GM23338 (cell line): ENCODE measurements around the gene UCHL1. TPM values are rescaled to one million over a fixed set of nuclear protein-coding genes. Genes with fewer than 3 reads are reported as not detected.

ENCODE experiments used
- ATAC-seq: fragments of 200-7000 bp; cut with Tn5 transposase; 3 replicates; pipeline ENCODE4 v1.9.1; 2020
- DNase-seq: peaks from one replicate; pipeline ENCODE4 v3.0.0-alpha.2; 2015; ENCODE audit warnings: low spot score
- H2AFZ ChIP-seq: fragments of 200-600 bp; sonication (generic); 2 replicates; pipeline ENCODE4 v1.8.0; 2016; ENCODE audit warnings: antibody characterized with exemption, mild to moderate bottlenecking, moderate library complexity
- H3F3A ChIP-seq: fragments of 200-600 bp; sonication (generic); replicated peaks from 2 replicates; pipeline ENCODE4 v1.8.0; 2017; ENCODE audit warnings: antibody characterized with exemption, mixed run types, low read depth
- H3K27ac ChIP-seq: fragments of 200-600 bp; sonication (generic); 2 replicates; pipeline ENCODE4 v1.6.1; 2016; ENCODE audit warnings: low read depth
- H3K27me3 ChIP-seq: fragments of 200-600 bp; sonication (generic); 2 replicates; pipeline ENCODE4 v1.8.0; 2016; ENCODE audit warnings: mild to moderate bottlenecking, mixed run types, moderate library complexity; ENCODE audit not compliant: insufficient read depth
- H3K36me3 ChIP-seq: fragments of 200-600 bp; sonication (generic); 2 replicates; pipeline ENCODE4 v1.8.0; 2016; ENCODE audit warnings: mild to moderate bottlenecking; ENCODE audit not compliant: insufficient read depth
- H3K4me1 ChIP-seq: fragments of 200-600 bp; sonication (generic); 2 replicates; pipeline ENCODE4 v1.8.0; 2016; ENCODE audit warnings: mild to moderate bottlenecking, moderate library complexity; ENCODE audit not compliant: insufficient read depth
- H3K4me2 ChIP-seq: fragments of 200-600 bp; sonication (generic); 2 replicates; pipeline ENCODE4 v1.7.1; 2017; ENCODE audit warnings: mixed run types
- H3K4me3 ChIP-seq: fragments of 200-600 bp; sonication (generic); 2 replicates; pipeline ENCODE4 v1.6.1; 2016; ENCODE audit warnings: mixed run types
- H3K79me2 ChIP-seq: fragments of 200-600 bp; sonication (generic); replicated peaks from 2 replicates; pipeline ENCODE4 v1.8.0; 2017; ENCODE audit warnings: mild to moderate bottlenecking; ENCODE audit not compliant: insufficient read depth
- H3K9me2 ChIP-seq: fragments of 200-600 bp; sonication (generic); 2 replicates; pipeline ENCODE4 v1.8.0; 2017; ENCODE audit not compliant: insufficient read depth
- H4K20me1 ChIP-seq: fragments of 200-600 bp; sonication (generic); replicated peaks from 2 replicates; pipeline ENCODE4 v1.8.0; 2017; ENCODE audit warnings: mild to moderate bottlenecking; ENCODE audit not compliant: insufficient read depth
- H3K27ac Mint-ChIP-seq: 2 replicates; pipeline ENCODE4 v1.8.0; 2020; ENCODE audit warnings: inconsistent platforms, mild to moderate bottlenecking, moderate library complexity, mixed read lengths
- H3K27me3 Mint-ChIP-seq: 3 replicates; pipeline ENCODE4 v1.8.0; 2022; ENCODE audit warnings: low read depth, mild to moderate bottlenecking, moderate library complexity, mixed read lengths, inconsistent platforms; ENCODE audit not compliant: insufficient read depth, poor library complexity
- H3K36me3 Mint-ChIP-seq: 3 replicates; pipeline ENCODE4 v1.8.0; 2021; ENCODE audit warnings: low read depth, mild to moderate bottlenecking, inconsistent platforms, moderate library complexity, mixed read lengths
- H3K4me1 Mint-ChIP-seq: 3 replicates; pipeline ENCODE4 v1.8.0; 2020; ENCODE audit warnings: mild to moderate bottlenecking, inconsistent platforms, mixed read lengths
- H3K4me3 Mint-ChIP-seq: 3 replicates; pipeline ENCODE4 v1.8.0; 2021; ENCODE audit warnings: moderate library complexity, mild to moderate bottlenecking, inconsistent platforms, mixed read lengths
- H3K9me3 Mint-ChIP-seq: 3 replicates; pipeline ENCODE4 v1.8.0; 2020; ENCODE audit warnings: moderate library complexity, mild to moderate bottlenecking, inconsistent platforms, mixed read lengths
- CREB1 ChIP-seq: fragments of 250-450 bp; sonication (Bioruptor Pico); IDR thresholded peaks from 2 replicates; pipeline ENCODE4 v1.5.0; 2020; ENCODE audit warnings: low read depth, mild to moderate bottlenecking, moderate library complexity
- EZH2 ChIP-seq: fragments of 200-600 bp; sonication (generic); IDR thresholded peaks from one replicate; pipeline ENCODE4 v1.8.0; 2017; ENCODE audit warnings: antibody characterized with exemption, mild to moderate bottlenecking, low read depth; ENCODE audit not compliant: unreplicated experiment
- EZH2phosphoT487 ChIP-seq: fragments of 200-600 bp; sonication (generic); IDR thresholded peaks from one replicate; pipeline ENCODE4 v1.8.1; 2018; ENCODE audit warnings: antibody characterized with exemption; ENCODE audit not compliant: unreplicated experiment
- JUNB ChIP-seq: IDR thresholded peaks from one replicate; pipeline ENCODE4 v1.6.1; 2016; ENCODE audit warnings: antibody characterized with exemption; ENCODE audit not compliant: unreplicated experiment
- NANOG ChIP-seq: IDR thresholded peaks from 2 replicates; pipeline ENCODE4 v1.6.1; 2016; ENCODE audit warnings: antibody characterized with exemption, borderline replicate concordance
- POLR2AphosphoS5 ChIP-seq: IDR thresholded peaks from 2 replicates; pipeline ENCODE4 v1.6.1; 2016; ENCODE audit warnings: antibody characterized with exemption, low read depth
- STAT1 ChIP-seq: IDR thresholded peaks from one replicate; pipeline ENCODE4 v1.6.1; 2016; ENCODE audit warnings: antibody characterized with exemption; ENCODE audit not compliant: unreplicated experiment
- ZNF114 ChIP-seq: fragments of 250-450 bp; sonication (Bioruptor Pico); IDR thresholded peaks from 2 replicates; pipeline ENCODE4 v1.5.0; 2020; ENCODE audit warnings: mild to moderate bottlenecking, moderate library complexity
- ZNF331 ChIP-seq: fragments of 250-450 bp; sonication (Bioruptor Pico); IDR thresholded peaks from 2 replicates; pipeline ENCODE4 v1.5.0; 2020; ENCODE audit warnings: low read depth, mild to moderate bottlenecking, moderate library complexity
- polyA plus RNA-seq: library from polyadenylated mRNA; unstranded; fragments of >200 nt; fragmentation: Nextera tagmentation; extraction: Ambion mirVana; gene quantifications from 2 replicates; pipeline ENCODE4 v1.2.1, GENCODE V29; 2016
- total RNA-seq: library from RNA; depleted of rRNA; stranded (reverse); fragments of >200 nt; shearing (Covaris generic); gene quantifications from 2 replicates; pipeline ENCODE4 v1.2.3, GENCODE V29; 2014
- TF ChIP-seq, protein P1 (sequence below): IDR thresholded peaks from one replicate; pipeline ENCODE4 v1.6.1; 2018; ENCODE audit warnings: antibody characterized with exemption; ENCODE audit not compliant: unreplicated experiment
- TF ChIP-seq, protein P2 (sequence below), 2 experiments: fragments of 200-600 bp in 1 of 2; sonication (generic) in 1 of 2; conservative IDR thresholded peaks; 2 replicates each; pipeline versions ENCODE4 v1.5.1 to v1.6.1; 2016 to 2017; ENCODE audit warnings: antibody characterized with exemption in 2 of 2, low read depth in 2 of 2, mild to moderate bottlenecking in 2 of 2, moderate library complexity in 1 of 2
- TF ChIP-seq, protein P3 (sequence below): IDR thresholded peaks from 2 replicates; pipeline ENCODE4 v1.6.1; 2016; ENCODE audit warnings: antibody characterized with exemption
- TF ChIP-seq, protein P4 (sequence below): fragments of 250-450 bp; sonication (Bioruptor Pico); IDR thresholded peaks from 2 replicates; pipeline ENCODE4 v1.5.0; 2020; ENCODE audit warnings: mild to moderate bottlenecking, moderate library complexity

UCHL1 gene
- total and polyA plus RNA-seq, 2 experiments from 2014 or later = 998 to 1,758 TPM

DNA sequence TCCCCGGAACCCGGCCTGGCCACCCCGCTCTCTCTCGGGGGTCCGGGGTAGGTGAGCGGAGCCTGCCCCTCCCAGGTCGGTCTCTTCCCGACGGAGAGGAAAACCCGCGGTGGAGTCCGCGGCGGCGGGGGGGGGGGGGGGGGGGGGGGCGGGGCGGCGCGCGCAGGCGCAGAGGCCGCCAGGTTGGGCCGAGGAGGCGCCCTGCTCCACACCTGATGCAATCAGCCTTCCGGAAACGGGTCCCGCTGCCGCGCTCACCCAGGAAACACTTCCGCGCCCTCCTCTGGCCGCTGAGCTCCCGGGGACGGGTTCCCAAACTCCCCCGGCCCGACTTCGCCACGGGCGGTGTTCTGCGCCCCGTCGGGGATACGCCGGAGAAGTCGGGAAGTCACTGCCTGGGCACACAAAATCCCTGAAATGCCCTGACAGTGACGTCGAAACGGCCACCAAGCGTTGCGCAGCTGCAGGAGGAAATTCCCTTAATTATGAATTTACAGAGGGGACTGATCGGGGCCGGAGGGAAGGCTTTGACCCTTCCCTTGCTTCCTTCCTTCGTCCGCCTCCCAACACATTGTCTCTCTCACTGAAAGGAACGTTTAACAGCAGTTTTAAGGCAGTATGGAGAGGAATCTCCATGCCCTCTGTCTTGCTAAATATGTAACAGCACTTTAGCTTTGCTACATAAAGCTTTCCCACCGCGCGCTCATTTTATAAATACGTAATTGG, 40.3 kb upstream of the UCHL1 start:
- Histone ChIP-seq H3K4me3 (peak overlapping the region; percentile 58), H4K20me1 (peaks cover 14% of the 10 kb centered on the region), H3K27me3 (peaks cover 13% of the 10 kb centered on the region; the same call in 1 of the 2 replicates), H2AFZ (no peak overlapping the region), H3K27ac (peak overlapping the region; percentile 90), H3K9me2 (no peaks in the 10 kb centered on the region), H3F3A (peaks cover 15% of the 10 kb centered on the region; the same call in 1 of the 2 replicates), H3K79me2 (peaks cover 22% of the 10 kb centered on the region), H3K4me1 (peaks cover 26% of the 10 kb centered on the region), H3K36me3 (no peaks in the 10 kb centered on the region), H3K4me2 (peak overlapping the region; percentile 95)
- Mint-ChIP-seq H3K4me3 (peak overlapping the region; percentile 77), H3K4me1 (peaks cover 47% of the 10 kb centered on the region), H3K27me3 (peaks cover 29% of the 10 kb centered on the region), H3K36me3 (no peaks in the 10 kb centered on the region), H3K9me3 (no peaks in the 10 kb centered on the region), H3K27ac (peak overlapping the region; percentile 99)
- TF ChIP-seq ZNF114 (CRISPR knock-in tag) = no peak
- no peak for TF ChIP-seq JUNB
- TF ChIP-seq CREB1 (CRISPR knock-in tag) = peak; percentile 71
- TF ChIP-seq NANOG = no peak
- TF ChIP-seq, protein P1, sequence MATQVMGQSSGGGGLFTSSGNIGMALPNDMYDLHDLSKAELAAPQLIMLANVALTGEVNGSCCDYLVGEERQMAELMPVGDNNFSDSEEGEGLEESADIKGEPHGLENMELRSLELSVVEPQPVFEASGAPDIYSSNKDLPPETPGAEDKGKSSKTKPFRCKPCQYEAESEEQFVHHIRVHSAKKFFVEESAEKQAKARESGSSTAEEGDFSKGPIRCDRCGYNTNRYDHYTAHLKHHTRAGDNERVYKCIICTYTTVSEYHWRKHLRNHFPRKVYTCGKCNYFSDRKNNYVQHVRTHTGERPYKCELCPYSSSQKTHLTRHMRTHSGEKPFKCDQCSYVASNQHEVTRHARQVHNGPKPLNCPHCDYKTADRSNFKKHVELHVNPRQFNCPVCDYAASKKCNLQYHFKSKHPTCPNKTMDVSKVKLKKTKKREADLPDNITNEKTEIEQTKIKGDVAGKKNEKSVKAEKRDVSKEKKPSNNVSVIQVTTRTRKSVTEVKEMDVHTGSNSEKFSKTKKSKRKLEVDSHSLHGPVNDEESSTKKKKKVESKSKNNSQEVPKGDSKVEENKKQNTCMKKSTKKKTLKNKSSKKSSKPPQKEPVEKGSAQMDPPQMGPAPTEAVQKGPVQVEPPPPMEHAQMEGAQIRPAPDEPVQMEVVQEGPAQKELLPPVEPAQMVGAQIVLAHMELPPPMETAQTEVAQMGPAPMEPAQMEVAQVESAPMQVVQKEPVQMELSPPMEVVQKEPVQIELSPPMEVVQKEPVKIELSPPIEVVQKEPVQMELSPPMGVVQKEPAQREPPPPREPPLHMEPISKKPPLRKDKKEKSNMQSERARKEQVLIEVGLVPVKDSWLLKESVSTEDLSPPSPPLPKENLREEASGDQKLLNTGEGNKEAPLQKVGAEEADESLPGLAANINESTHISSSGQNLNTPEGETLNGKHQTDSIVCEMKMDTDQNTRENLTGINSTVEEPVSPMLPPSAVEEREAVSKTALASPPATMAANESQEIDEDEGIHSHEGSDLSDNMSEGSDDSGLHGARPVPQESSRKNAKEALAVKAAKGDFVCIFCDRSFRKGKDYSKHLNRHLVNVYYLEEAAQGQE = no peak
- TF ChIP-seq, protein P2, sequence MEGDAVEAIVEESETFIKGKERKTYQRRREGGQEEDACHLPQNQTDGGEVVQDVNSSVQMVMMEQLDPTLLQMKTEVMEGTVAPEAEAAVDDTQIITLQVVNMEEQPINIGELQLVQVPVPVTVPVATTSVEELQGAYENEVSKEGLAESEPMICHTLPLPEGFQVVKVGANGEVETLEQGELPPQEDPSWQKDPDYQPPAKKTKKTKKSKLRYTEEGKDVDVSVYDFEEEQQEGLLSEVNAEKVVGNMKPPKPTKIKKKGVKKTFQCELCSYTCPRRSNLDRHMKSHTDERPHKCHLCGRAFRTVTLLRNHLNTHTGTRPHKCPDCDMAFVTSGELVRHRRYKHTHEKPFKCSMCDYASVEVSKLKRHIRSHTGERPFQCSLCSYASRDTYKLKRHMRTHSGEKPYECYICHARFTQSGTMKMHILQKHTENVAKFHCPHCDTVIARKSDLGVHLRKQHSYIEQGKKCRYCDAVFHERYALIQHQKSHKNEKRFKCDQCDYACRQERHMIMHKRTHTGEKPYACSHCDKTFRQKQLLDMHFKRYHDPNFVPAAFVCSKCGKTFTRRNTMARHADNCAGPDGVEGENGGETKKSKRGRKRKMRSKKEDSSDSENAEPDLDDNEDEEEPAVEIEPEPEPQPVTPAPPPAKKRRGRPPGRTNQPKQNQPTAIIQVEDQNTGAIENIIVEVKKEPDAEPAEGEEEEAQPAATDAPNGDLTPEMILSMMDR (conservative IDR thresholded peaks at IDR 0.05; ENCODE audit: low read depth in 2 of 2) = peak; percentile 23 to 37; a peak in 3 of 4 replicates
- TF ChIP-seq, protein P3, sequence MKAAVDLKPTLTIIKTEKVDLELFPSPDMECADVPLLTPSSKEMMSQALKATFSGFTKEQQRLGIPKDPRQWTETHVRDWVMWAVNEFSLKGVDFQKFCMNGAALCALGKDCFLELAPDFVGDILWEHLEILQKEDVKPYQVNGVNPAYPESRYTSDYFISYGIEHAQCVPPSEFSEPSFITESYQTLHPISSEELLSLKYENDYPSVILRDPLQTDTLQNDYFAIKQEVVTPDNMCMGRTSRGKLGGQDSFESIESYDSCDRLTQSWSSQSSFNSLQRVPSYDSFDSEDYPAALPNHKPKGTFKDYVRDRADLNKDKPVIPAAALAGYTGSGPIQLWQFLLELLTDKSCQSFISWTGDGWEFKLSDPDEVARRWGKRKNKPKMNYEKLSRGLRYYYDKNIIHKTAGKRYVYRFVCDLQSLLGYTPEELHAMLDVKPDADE = peak; percentile 77; the same call in 1 of the 2 replicates
- peak; percentile 70 for TF ChIP-seq POLR2AphosphoS5
- TF ChIP-seq, protein P4, sequence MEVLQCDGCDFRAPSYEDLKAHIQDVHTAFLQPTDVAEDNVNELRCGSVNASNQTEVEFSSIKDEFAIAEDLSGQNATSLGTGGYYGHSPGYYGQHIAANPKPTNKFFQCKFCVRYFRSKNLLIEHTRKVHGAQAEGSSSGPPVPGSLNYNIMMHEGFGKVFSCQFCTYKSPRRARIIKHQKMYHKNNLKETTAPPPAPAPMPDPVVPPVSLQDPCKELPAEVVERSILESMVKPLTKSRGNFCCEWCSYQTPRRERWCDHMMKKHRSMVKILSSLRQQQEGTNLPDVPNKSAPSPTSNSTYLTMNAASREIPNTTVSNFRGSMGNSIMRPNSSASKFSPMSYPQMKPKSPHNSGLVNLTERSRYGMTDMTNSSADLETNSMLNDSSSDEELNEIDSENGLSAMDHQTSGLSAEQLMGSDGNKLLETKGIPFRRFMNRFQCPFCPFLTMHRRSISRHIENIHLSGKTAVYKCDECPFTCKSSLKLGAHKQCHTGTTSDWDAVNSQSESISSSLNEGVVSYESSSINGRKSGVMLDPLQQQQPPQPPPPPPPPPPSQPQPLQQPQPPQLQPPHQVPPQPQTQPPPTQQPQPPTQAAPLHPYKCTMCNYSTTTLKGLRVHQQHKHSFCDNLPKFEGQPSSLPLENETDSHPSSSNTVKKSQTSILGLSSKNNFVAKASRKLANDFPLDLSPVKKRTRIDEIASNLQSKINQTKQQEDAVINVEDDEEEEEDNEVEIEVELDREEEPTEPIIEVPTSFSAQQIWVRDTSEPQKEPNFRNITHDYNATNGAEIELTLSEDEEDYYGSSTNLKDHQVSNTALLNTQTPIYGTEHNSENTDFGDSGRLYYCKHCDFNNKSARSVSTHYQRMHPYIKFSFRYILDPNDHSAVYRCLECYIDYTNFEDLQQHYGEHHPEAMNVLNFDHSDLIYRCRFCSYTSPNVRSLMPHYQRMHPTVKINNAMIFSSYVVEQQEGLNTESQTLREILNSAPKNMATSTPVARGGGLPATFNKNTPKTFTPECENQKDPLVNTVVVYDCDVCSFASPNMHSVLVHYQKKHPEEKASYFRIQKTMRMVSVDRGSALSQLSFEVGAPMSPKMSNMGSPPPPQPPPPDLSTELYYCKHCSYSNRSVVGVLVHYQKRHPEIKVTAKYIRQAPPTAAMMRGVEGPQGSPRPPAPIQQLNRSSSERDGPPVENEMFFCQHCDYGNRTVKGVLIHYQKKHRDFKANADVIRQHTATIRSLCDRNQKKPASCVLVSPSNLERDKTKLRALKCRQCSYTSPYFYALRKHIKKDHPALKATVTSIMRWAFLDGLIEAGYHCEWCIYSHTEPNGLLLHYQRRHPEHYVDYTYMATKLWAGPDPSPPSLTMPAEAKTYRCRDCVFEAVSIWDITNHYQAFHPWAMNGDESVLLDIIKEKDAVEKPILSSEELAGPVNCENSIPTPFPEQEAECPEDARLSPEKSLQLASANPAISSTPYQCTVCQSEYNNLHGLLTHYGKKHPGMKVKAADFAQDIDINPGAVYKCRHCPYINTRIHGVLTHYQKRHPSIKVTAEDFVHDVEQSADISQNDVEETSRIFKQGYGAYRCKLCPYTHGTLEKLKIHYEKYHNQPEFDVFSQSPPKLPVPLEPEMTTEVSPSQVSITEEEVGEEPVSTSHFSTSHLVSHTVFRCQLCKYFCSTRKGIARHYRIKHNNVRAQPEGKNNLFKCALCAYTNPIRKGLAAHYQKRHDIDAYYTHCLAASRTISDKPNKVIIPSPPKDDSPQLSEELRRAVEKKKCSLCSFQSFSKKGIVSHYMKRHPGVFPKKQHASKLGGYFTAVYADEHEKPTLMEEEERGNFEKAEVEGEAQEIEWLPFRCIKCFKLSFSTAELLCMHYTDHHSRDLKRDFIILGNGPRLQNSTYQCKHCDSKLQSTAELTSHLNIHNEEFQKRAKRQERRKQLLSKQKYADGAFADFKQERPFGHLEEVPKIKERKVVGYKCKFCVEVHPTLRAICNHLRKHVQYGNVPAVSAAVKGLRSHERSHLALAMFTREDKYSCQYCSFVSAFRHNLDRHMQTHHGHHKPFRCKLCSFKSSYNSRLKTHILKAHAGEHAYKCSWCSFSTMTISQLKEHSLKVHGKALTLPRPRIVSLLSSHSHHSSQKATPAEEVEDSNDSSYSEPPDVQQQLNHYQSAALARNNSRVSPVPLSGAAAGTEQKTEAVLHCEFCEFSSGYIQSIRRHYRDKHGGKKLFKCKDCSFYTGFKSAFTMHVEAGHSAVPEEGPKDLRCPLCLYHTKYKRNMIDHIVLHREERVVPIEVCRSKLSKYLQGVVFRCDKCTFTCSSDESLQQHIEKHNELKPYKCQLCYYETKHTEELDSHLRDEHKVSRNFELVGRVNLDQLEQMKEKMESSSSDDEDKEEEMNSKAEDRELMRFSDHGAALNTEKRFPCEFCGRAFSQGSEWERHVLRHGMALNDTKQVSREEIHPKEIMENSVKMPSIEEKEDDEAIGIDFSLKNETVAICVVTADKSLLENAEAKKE (CRISPR knock-in tag) = no peak
- no peak for TF ChIP-seq ZNF331 (CRISPR knock-in tag)
- TF ChIP-seq EZH2 = no peak
- no peak for TF ChIP-seq EZH2phosphoT487
- no peak for TF ChIP-seq STAT1
- ATAC-seq (peak; percentile 30), DNase-seq (peak; percentile 87)
